HepG2 (cell line): ENCODE data around the gene SORD. TPM values are rescaled to one million over a fixed set of nuclear protein-coding genes. Genes with fewer than 3 reads are reported as not detected.
"Not testable (repeated sequence)": the region's sequence is repeated elsewhere in the genome, so short reads cannot be mapped to it uniquely, and the experiment has no call there.

ENCODE experiments used
- ATAC-seq: fragments of 200-7000 bp; cut with Tn5 transposase; 3 replicates; pipeline ENCODE4 v1.9.1; 2020; ENCODE audit warnings: mild to moderate bottlenecking, moderate library complexity
- BruUV-seq: library from RNA; stranded (reverse); fragments of 400-500 nt; replicated peaks from 2 replicates; lab custom pipeline; 2021; lab: Mats Ljungman, UMichigan
- CTCF ChIA-PET: fragments of 300-600 bp; formaldehyde crosslinking; extraction: SDS; loops from one replicate; lab custom pipeline; 2021; ENCODE audit warnings: low total read pairs, inconsistent platforms, low intra/inter-chr PET ratio; lab: Yijun Ruan, JAX
- POLR2A ChIA-PET: fragments of 350-600 bp; sonication (Branson Sonifier 250); formaldehyde crosslinking; loops from one replicate; lab custom pipeline; 2020; ENCODE audit warnings: antibody characterized with exemption, inconsistent platforms; lab: Yijun Ruan, JAX
- DNase-seq: peaks from one replicate; pipeline ENCODE4 v3.0.0-alpha.2; 2015; ENCODE audit warnings: low spot score
- FAIRE-seq: peaks from 3 replicates; lab custom pipeline; 2011; peaks lifted over from hg19 to GRCh38; lab: Jason Lieb, UNC
- H2AFZ ChIP-seq: one replicate; pipeline ENCODE4 v1.6.1; 2011; ENCODE audit warnings: low read length, inconsistent platforms
- H3K27ac ChIP-seq: fragments of 300-600 bp; 3 replicates; pipeline ENCODE4 v1.8.0; 2011; ENCODE audit warnings: mixed run types, mild to moderate bottlenecking, mixed read lengths, low read length, inconsistent platforms; ENCODE audit not compliant: insufficient read depth; ENCODE audit errors: extremely low read length
- H3K27me3 ChIP-seq, 2 experiments: fragments of 200-600 bp in 1 of 2; 2 replicates in 1 of 2; 3 replicates in 1 of 2; pipeline versions ENCODE4 v1.6.0 to v1.8.0; 2011; ENCODE audit warnings: low read length in 2 of 2, mild to moderate bottlenecking in 2 of 2, moderate library complexity in 2 of 2, inconsistent platforms in 1 of 2; ENCODE audit not compliant: insufficient read depth in 2 of 2, control insufficient read depth in 1 of 2
- H3K36me3 ChIP-seq, 2 experiments: fragments of 200-600 bp in 1 of 2; replicated peaks in 1 of 2; 2 replicates in 1 of 2; 3 replicates in 1 of 2; pipeline versions ENCODE4 v1.5.1 to v1.8.0; 2011; ENCODE audit warnings: low read length in 2 of 2, inconsistent platforms in 1 of 2; ENCODE audit not compliant: insufficient read depth in 2 of 2, control insufficient read depth in 1 of 2
- H3K4me1 ChIP-seq: 2 replicates; pipeline ENCODE4 v1.5.1; 2012; ENCODE audit warnings: low read length, inconsistent platforms; ENCODE audit not compliant: insufficient read depth
- H3K4me2 ChIP-seq: 2 replicates; pipeline ENCODE4 v1.6.0; 2011; ENCODE audit warnings: low read depth, low read length, inconsistent platforms
- H3K4me3 ChIP-seq, 3 experiments: fragments of 200-600 bp in 1 of 3; sonication (generic), shearing (Covaris generic) in 1 of 3; replicated peaks in 1 of 3; 2 replicates each; pipeline ENCODE4 v1.5.1; 2011 to 2016; ENCODE audit warnings: low read length in 3 of 3, inconsistent platforms in 2 of 3, low read depth in 2 of 3, mild to moderate bottlenecking in 2 of 3, control low read depth in 1 of 3, mixed read lengths in 1 of 3; ENCODE audit not compliant: insufficient read depth in 1 of 3
- H3K79me2 ChIP-seq: one replicate; pipeline ENCODE4 v1.6.1; 2011; ENCODE audit warnings: low read length, inconsistent platforms; ENCODE audit not compliant: insufficient read depth
- H3K9ac ChIP-seq: 2 replicates; pipeline ENCODE4 v1.6.0; 2011; ENCODE audit warnings: mild to moderate bottlenecking, low read depth, low read length, inconsistent platforms; ENCODE audit not compliant: insufficient read depth
- H3K9me3 ChIP-seq: 2 replicates; pipeline ENCODE4 v1.5.1; 2012; ENCODE audit warnings: mild to moderate bottlenecking, low read length
- H4K20me1 ChIP-seq: 2 replicates; pipeline ENCODE4 v1.6.0; 2011; ENCODE audit warnings: inconsistent platforms, mild to moderate bottlenecking, low read length, moderate library complexity; ENCODE audit not compliant: insufficient read depth
- KAT8 ChIP-seq: IDR thresholded peaks from 2 replicates; pipeline ENCODE4 v1.6.1; 2016; ENCODE audit warnings: missing genetic modification reagents, missing compliant biosample characterization
- LCORL ChIP-seq, 2 experiments: fragments of 450-650 bp in 1 of 2; sonication (generic) in 1 of 2; formaldehyde crosslinking in 1 of 2; IDR thresholded peaks; 2 replicates each; pipeline versions ENCODE4 v1.5.0 to v1.6.1; 2017 to 2020; ENCODE audit warnings: antibody characterized with exemption in 1 of 2, missing genetic modification reagents in 1 of 2
- NCOR1 ChIP-seq: fragments of 200-600 bp; sonication (generic); IDR thresholded peaks from 2 replicates; pipeline ENCODE4 v1.7.0; 2017; ENCODE audit warnings: antibody characterized with exemption, low read length, borderline replicate concordance
- NR2F2 ChIP-seq: IDR thresholded peaks from 2 replicates; pipeline ENCODE4 v1.6.1; 2012; ENCODE audit warnings: low read depth, inconsistent platforms, borderline replicate concordance
- SALL1 ChIP-seq: sonication (generic); formaldehyde crosslinking; IDR thresholded peaks from 2 replicates; pipeline ENCODE4 v1.8.0; 2022; ENCODE audit warnings: mild to moderate bottlenecking, missing genetic modification reagents
- SIX4 ChIP-seq: sonication (generic); formaldehyde crosslinking; IDR thresholded peaks from 2 replicates; pipeline ENCODE4 v1.4.0; 2020; ENCODE audit warnings: missing genetic modification reagents
- TCF12 ChIP-seq, 2 experiments: fragments of 450-650 bp in 1 of 2; sonication (generic) in 1 of 2; formaldehyde crosslinking in 1 of 2; IDR thresholded peaks; 2 replicates each; pipeline versions ENCODE4 v1.6.1 to v1.8.0; 2017 to 2022; ENCODE audit warnings: antibody characterized with exemption in 1 of 2, mild to moderate bottlenecking in 1 of 2, missing genetic modification reagents in 1 of 2, moderate library complexity in 1 of 2
- ZBTB7A ChIP-seq: sonication (generic); formaldehyde crosslinking; IDR thresholded peaks from 2 replicates; pipeline ENCODE4 v1.8.0; 2022; ENCODE audit warnings: mild to moderate bottlenecking, missing genetic modification reagents
- ZBTB8A ChIP-seq: sonication (generic); formaldehyde crosslinking; IDR thresholded peaks from 2 replicates; pipeline ENCODE4 v1.4.0; 2020; ENCODE audit warnings: mild to moderate bottlenecking, low read depth, missing genetic modification reagents, borderline replicate concordance
- ZFP1 ChIP-seq: IDR thresholded peaks from 2 replicates; pipeline ENCODE4 v1.6.1; 2016
- ZFY ChIP-seq: sonication (generic); formaldehyde crosslinking; IDR thresholded peaks from 2 replicates; pipeline ENCODE4 v1.4.0; 2020; ENCODE audit warnings: missing genetic modification reagents
- ZNF501 ChIP-seq: sonication (generic); formaldehyde crosslinking; IDR thresholded peaks from 2 replicates; pipeline ENCODE4 v1.5.1; 2020; ENCODE audit warnings: mild to moderate bottlenecking, moderate library complexity, missing genetic modification reagents
- WGBS: methylation state at CpG from one replicate; pipeline ENCODE4 v1.1.6; 2017; ENCODE audit warnings: low lambda C conversion rate; 5-methylcytosine and 5-hydroxymethylcytosine counted together
- in situ Hi-C: cut with HindIII; loops from 2 replicates; pipeline ENCODE4 v1.10.0; 2017; ENCODE audit warnings: low pct_unique_long_range_greater_than_20kb; ENCODE audit not compliant: extremely low pct_ligation_motif_present
- intact Hi-C: fragments of 100-400 bp; cut with micrococcal nuclease; formaldehyde crosslinking; loops from one replicate; pipeline ENCODE4 v1.10.0; 2022; ENCODE audit not compliant: unreplicated experiment
- polyA plus RNA-seq, 8 experiments: library from polyadenylated mRNA; depleted of rRNA in 3 of 8; stranded (reverse) in 7 of 8; unstranded in 1 of 8; fragments of >200 nt; fragmentation: Illumina TruSeq in 4 of 8; extraction: Trizol in 4 of 8; gene quantifications; 2 replicates each; pipeline versions ENCODE4 v1.2.1 to v1.2.3, GENCODE V29; 2011 to 2016; ENCODE audit warnings: low read depth in 4 of 8, missing spikeins in 1 of 8, mixed read lengths in 1 of 8; ENCODE audit not compliant: insufficient read depth in 1 of 8
- total RNA-seq, 5 experiments: library from RNA; depleted of rRNA; stranded (reverse); fragments of >200 nt; fragmentation: Illumina TruSeq; extraction: Trizol; gene quantifications; 2 replicates each; pipeline ENCODE4 v1.2.3, GENCODE V29; 2016; ENCODE audit warnings: low read depth in 1 of 5
- TF ChIP-seq, protein P1 (sequence below): sonication (generic); formaldehyde crosslinking; IDR thresholded peaks from 2 replicates; pipeline ENCODE4 v1.5.1; 2020; ENCODE audit warnings: missing genetic modification reagents, mild to moderate bottlenecking, borderline replicate concordance
- TF ChIP-seq, protein P2 (sequence below): sonication (generic); formaldehyde crosslinking; conservative IDR thresholded peaks from 2 replicates; pipeline ENCODE4 v1.4.0; 2020; ENCODE audit warnings: mild to moderate bottlenecking, missing genetic modification reagents, moderate library complexity
- TF ChIP-seq, protein P3 (sequence below): sonication (generic); formaldehyde crosslinking; IDR thresholded peaks from 2 replicates; pipeline ENCODE4 v1.5.0; 2020; ENCODE audit warnings: missing genetic modification reagents

The SORD gene
- total and polyA plus RNA-seq, 2 of the 13 experiments (the other 11 are each of a cell fraction or from before 2014, with no cell fraction given): 59.1 to 95.3 TPM

DNA sequence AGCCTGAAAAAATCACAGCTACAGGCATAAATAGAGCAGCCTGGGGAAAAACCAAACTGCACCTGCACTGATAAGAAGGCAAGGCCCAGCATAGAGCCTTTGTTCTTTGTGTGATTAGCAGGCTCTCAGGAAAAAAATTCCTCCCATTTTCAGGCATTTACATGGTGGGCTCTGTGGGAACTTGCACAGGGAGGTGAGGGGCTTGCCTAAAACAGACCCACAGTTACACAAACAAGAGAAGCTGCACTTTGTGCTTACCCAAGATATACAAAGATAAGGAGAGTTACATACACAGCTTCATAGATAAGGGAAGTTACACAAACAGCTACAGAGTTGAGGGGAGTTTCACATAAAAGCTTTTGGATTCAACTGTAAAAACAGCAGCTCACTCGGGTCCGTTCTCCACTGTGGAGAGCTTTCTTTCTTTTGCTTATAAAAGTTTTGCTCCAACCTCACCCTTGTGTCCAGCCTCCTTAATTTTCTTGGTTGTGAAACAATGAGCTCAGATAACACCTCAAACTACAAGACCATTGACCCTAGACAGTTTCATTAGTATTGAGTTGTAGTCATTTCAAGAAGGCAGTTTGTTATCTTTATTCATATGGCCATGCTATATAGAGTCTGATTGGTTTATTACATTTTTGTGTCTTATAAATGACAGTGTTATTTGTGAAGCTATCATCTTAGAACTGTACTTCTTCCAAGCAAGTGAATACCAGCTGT, 43.2 kb upstream of the SORD start:
- CTCF ChIA-PET; H3K36me3 ChIP-seq; H3K27me3 ChIP-seq; H3K79me2 ChIP-seq; H4K20me1 ChIP-seq; H2AFZ ChIP-seq; in situ Hi-C loops; H3K9me3 ChIP-seq; TF ChIP-seq LCORL, TCF12 (IDR thresholded peaks at IDR 0.05): not testable (repeated sequence)
- WGBS: 0% methylated on average over 2 of the region's 2 CpGs
- Histone ChIP-seq H3K4me1 (peaks cover 43% of the 10 kb centered on the region), H3K4me3 (peak overlapping the region in 2 of 3 experiments; percentile 24 to 36; a peak in 1 of 6 replicates), H3K9ac (peak overlapping the region; percentile 50), H3K4me2 (peak overlapping the region; percentile 84), H3K27ac (peak overlapping the region; percentile 73)
- FAIRE-seq: peak; percentile 97
- peak; percentile 98 for ATAC-seq
- BruUV-seq: TSS peak; percentile 80
- POLR2A ChIA-PET: interaction anchor here (0.6 to 1.8 kb wide), 7 partner anchors 13 to 388 kb away, joined by 3 to 10 read pairs (median 5); partner anchors contain the start of gene SORD
- DNase-seq: peak; percentile 97
- intact Hi-C loops: loop anchor here (5.0 kb wide), 1 partner anchor 43 kb away; the partner anchor contains the start of gene SORD
- peak; percentile 99 for TF ChIP-seq ZBTB7A (CRISPR knock-in tag)
- TF ChIP-seq, protein P1, sequence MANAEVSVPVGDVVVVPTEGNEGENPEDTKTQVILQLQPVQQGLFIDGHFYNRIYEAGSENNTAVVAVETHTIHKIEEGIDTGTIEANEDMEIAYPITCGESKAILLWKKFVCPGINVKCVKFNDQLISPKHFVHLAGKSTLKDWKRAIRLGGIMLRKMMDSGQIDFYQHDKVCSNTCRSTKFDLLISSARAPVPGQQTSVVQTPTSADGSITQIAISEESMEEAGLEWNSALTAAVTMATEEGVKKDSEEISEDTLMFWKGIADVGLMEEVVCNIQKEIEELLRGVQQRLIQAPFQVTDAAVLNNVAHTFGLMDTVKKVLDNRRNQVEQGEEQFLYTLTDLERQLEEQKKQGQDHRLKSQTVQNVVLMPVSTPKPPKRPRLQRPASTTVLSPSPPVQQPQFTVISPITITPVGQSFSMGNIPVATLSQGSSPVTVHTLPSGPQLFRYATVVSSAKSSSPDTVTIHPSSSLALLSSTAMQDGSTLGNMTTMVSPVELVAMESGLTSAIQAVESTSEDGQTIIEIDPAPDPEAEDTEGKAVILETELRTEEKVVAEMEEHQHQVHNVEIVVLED (CRISPR knock-in tag): peak; percentile 32; the same call in 1 of the 2 replicates
- TF ChIP-seq NCOR1: peak; percentile 48; the same call in 1 of the 2 replicates
- TF ChIP-seq KAT8 (CRISPR knock-in tag): 0 out of 2 replicates have a peak, but pooled peaks have one; percentile 45
- TF ChIP-seq ZFY (CRISPR knock-in tag): peak; percentile 36; the same call in 1 of the 2 replicates
- peak; percentile 92 for TF ChIP-seq LCORL (CRISPR knock-in tag; IDR thresholded peaks at IDR 0.05)
- peak; percentile 83; the same call in 1 of the 2 replicates for TF ChIP-seq SALL1 (CRISPR knock-in tag)
- 0 out of 2 replicates have a peak, but pooled peaks have one; percentile 18 for TF ChIP-seq NR2F2
- TF ChIP-seq ZBTB8A (CRISPR knock-in tag): peak; percentile 73; the same call in 1 of the 2 replicates
- TF ChIP-seq, protein P2, sequence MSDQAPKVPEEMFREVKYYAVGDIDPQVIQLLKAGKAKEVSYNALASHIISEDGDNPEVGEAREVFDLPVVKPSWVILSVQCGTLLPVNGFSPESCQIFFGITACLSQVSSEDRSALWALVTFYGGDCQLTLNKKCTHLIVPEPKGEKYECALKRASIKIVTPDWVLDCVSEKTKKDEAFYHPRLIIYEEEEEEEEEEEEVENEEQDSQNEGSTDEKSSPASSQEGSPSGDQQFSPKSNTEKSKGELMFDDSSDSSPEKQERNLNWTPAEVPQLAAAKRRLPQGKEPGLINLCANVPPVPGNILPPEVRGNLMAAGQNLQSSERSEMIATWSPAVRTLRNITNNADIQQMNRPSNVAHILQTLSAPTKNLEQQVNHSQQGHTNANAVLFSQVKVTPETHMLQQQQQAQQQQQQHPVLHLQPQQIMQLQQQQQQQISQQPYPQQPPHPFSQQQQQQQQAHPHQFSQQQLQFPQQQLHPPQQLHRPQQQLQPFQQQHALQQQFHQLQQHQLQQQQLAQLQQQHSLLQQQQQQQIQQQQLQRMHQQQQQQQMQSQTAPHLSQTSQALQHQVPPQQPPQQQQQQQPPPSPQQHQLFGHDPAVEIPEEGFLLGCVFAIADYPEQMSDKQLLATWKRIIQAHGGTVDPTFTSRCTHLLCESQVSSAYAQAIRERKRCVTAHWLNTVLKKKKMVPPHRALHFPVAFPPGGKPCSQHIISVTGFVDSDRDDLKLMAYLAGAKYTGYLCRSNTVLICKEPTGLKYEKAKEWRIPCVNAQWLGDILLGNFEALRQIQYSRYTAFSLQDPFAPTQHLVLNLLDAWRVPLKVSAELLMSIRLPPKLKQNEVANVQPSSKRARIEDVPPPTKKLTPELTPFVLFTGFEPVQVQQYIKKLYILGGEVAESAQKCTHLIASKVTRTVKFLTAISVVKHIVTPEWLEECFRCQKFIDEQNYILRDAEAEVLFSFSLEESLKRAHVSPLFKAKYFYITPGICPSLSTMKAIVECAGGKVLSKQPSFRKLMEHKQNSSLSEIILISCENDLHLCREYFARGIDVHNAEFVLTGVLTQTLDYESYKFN (CRISPR knock-in tag): peak; percentile 95
- peak; percentile 83; the same call in 1 of the 2 replicates for TF ChIP-seq ZFP1
- TF ChIP-seq ZNF501: 0 out of 2 replicates have a peak, but pooled peaks have one; percentile 33
- peak; percentile 74 for TF ChIP-seq TCF12 (CRISPR knock-in tag; IDR thresholded peaks at IDR 0.05)
- TF ChIP-seq, protein P3, sequence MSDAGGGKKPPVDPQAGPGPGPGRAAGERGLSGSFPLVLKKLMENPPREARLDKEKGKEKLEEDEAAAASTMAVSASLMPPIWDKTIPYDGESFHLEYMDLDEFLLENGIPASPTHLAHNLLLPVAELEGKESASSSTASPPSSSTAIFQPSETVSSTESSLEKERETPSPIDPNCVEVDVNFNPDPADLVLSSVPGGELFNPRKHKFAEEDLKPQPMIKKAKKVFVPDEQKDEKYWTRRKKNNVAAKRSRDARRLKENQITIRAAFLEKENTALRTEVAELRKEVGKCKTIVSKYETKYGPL (CRISPR knock-in tag): peak; percentile 66; the same call in 1 of the 2 replicates
- peak; percentile 42; the same call in 1 of the 2 replicates for TF ChIP-seq SIX4 (CRISPR knock-in tag)
